HEK293 (cell line): ENCODE data around the gene UBXN11.

Experiments
- CTCF ChIA-PET: fragments of 350-600 bp; formaldehyde crosslinking; extraction: SDS; loops from one replicate; lab custom pipeline; 2021; ENCODE audit warnings: antibody characterized with exemption; lab: Yijun Ruan, JAX
- POLR2A ChIA-PET: fragments of 300-600 bp; formaldehyde crosslinking; extraction: SDS; loops from one replicate; lab custom pipeline; 2020; ENCODE audit warnings: antibody characterized with exemption, inconsistent platforms; lab: Yijun Ruan, JAX
- H3K27ac ChIP-seq: fragments of 200-500 bp; sonication (Bioruptor generic); 2 replicates; pipeline ENCODE4 v1.5.1; 2014; ENCODE audit warnings: low read depth, low read length, control low read depth, inconsistent platforms; ENCODE audit errors: extremely low read depth
- H3K36me3 ChIP-seq, 2 experiments: fragments of 200-500 bp in 1 of 2; sonication (Bioruptor generic) in 1 of 2; 1 replicate in 1 of 2; 2 replicates in 1 of 2; pipeline ENCODE4 v1.5.1; 2014 to 2017; ENCODE audit warnings: inconsistent platforms in 2 of 2, low read length in 2 of 2; ENCODE audit not compliant: control insufficient read depth in 2 of 2, insufficient read depth in 1 of 2
- H3K4me1 ChIP-seq: fragments of 200-500 bp; sonication (Bioruptor generic); 2 replicates; pipeline ENCODE4 v1.5.1; 2014; ENCODE audit warnings: mild to moderate bottlenecking, low read length, inconsistent platforms; ENCODE audit not compliant: control insufficient read depth, insufficient read depth
- H3K4me3 ChIP-seq: 2 replicates; pipeline ENCODE4 v1.5.1; 2011; ENCODE audit warnings: low read depth, mild to moderate bottlenecking, control low read depth, low read length, moderate library complexity
- H3K9me3 ChIP-seq: fragments of 200-500 bp; sonication (Bioruptor generic); 2 replicates; pipeline ENCODE4 v1.5.1; 2014; ENCODE audit warnings: low read depth, low read length, inconsistent platforms; ENCODE audit not compliant: control insufficient read depth, insufficient read depth
- EGR2 ChIP-seq: fragments of 450-650 bp; formaldehyde crosslinking; IDR thresholded peaks from 2 replicates; pipeline ENCODE4 v1.5.1; 2016; ENCODE audit warnings: low read depth, missing biosample characterization, missing genetic modification characterization
- KLF10 ChIP-seq: fragments of 450-650 bp; IDR thresholded peaks from 2 replicates; pipeline ENCODE4 v1.5.1; 2018; ENCODE audit warnings: missing biosample characterization, mild to moderate bottlenecking, missing genetic modification characterization
- KLF16 ChIP-seq: fragments of 450-650 bp; formaldehyde crosslinking; IDR thresholded peaks from 2 replicates; pipeline ENCODE4 v1.5.1; 2017; ENCODE audit warnings: missing biosample characterization, missing genetic modification characterization
- MEIS1 ChIP-seq: sonication (generic); formaldehyde crosslinking; IDR thresholded peaks from 2 replicates; pipeline ENCODE4 v1.8.1; 2022; ENCODE audit warnings: missing genetic modification reagents, mild to moderate bottlenecking, borderline replicate concordance
- PRDM4 ChIP-seq: fragments of 450-650 bp; formaldehyde crosslinking; IDR thresholded peaks from 2 replicates; pipeline ENCODE4 v1.5.1; 2017; ENCODE audit warnings: missing biosample characterization, missing genetic modification characterization
- ZBTB10 ChIP-seq: fragments of 450-650 bp; formaldehyde crosslinking; IDR thresholded peaks from 2 replicates; pipeline ENCODE4 v1.5.1; 2016; ENCODE audit warnings: missing biosample characterization, missing genetic modification characterization
- ZBTB21 ChIP-seq: fragments of 450-650 bp; formaldehyde crosslinking; IDR thresholded peaks from 2 replicates; pipeline ENCODE4 v1.5.1; 2017; ENCODE audit warnings: missing biosample characterization, missing genetic modification characterization
- ZIC2 ChIP-seq: fragments of 450-650 bp; formaldehyde crosslinking; IDR thresholded peaks from 2 replicates; pipeline ENCODE4 v1.5.1; 2016; ENCODE audit warnings: missing biosample characterization, missing genetic modification characterization
- ZNF37A ChIP-seq: fragments of 450-650 bp; IDR thresholded peaks from 2 replicates; pipeline ENCODE4 v1.5.1; 2018; ENCODE audit warnings: missing biosample characterization, missing genetic modification characterization
- ZNF416 ChIP-seq: fragments of 450-650 bp; formaldehyde crosslinking; IDR thresholded peaks from 2 replicates; pipeline ENCODE4 v1.5.1; 2016; ENCODE audit warnings: missing biosample characterization, missing genetic modification characterization
- ZNF518A ChIP-seq: fragments of 450-650 bp; formaldehyde crosslinking; conservative IDR thresholded peaks from 2 replicates; pipeline ENCODE4 v1.5.1; 2016; ENCODE audit warnings: low read depth, missing biosample characterization, missing genetic modification characterization
- ZNF548 ChIP-seq: fragments of 450-650 bp; formaldehyde crosslinking; IDR thresholded peaks from 2 replicates; pipeline ENCODE4 v1.5.1; 2016; ENCODE audit warnings: missing biosample characterization, missing genetic modification characterization
- ZNF580 ChIP-seq: fragments of 450-650 bp; formaldehyde crosslinking; IDR thresholded peaks from 2 replicates; pipeline ENCODE4 v1.5.1; 2016; ENCODE audit warnings: missing biosample characterization, missing genetic modification characterization
- ZNF645 ChIP-seq: fragments of 450-650 bp; formaldehyde crosslinking; IDR thresholded peaks from 2 replicates; pipeline ENCODE4; 2016; ENCODE audit warnings: missing biosample characterization, missing genetic modification characterization
- ZNF76 ChIP-seq: fragments of 450-650 bp; formaldehyde crosslinking; IDR thresholded peaks from 2 replicates; pipeline ENCODE4; 2016; ENCODE audit warnings: low read depth, missing biosample characterization, missing genetic modification characterization, borderline replicate concordance
- ZXDB ChIP-seq: fragments of 450-650 bp; formaldehyde crosslinking; IDR thresholded peaks from 2 replicates; pipeline ENCODE4 v1.5.1; 2016; ENCODE audit warnings: missing biosample characterization, missing genetic modification characterization

UBXN11 gene

GRCh38 chr1:26305667-26306289, 658 bp downstream of the UBXN11 start (continued):
- TF ChIP-seq ZNF518A (tag by site-specific recombination) (no peak), KLF16 (tag by site-specific recombination) (0 out of 2 replicates have a peak, but pooled peaks have one; percentile 39), ZNF76 (tag by site-specific recombination) (no peak), ZNF580 (tag by site-specific recombination) (no peak), PRDM4 (tag by site-specific recombination) (no peak), ZNF548 (tag by site-specific recombination) (no peak), ZNF645 (tag by site-specific recombination) (no peak), MEIS1 (no peak), KLF10 (tag by site-specific recombination) (no peak)

- H3K27ac ChIP-seq, result no peak overlapping the region
- CTCF ChIA-PET, result interaction anchor here (0.8 to 1.2 kb wide), 3 partner anchors 14 to 19 kb away, joined by 3 to 7 read pairs (median 4); no protein-coding TSS in a partner anchor
Measured at GRCh38 chr1:26302733-26303405, 3.6 kb downstream of the UBXN11 start.

More at GRCh38 chr1:26302733-26303405, 3.6 kb downstream of the UBXN11 start:
- POLR2A ChIA-PET, result no interaction called here
- Histone ChIP-seq H3K36me3 (peaks cover 0 to 4% of the 10 kb centered on the region in 2 experiments; a peak in 1 of 3 replicates), H3K9me3 (no peaks in the 10 kb centered on the region), H3K4me1 (no peaks in the 10 kb centered on the region), H3K4me3 (no peak overlapping the region)
- TF ChIP-seq ZBTB10 (tag by site-specific recombination) (no peak), ZNF37A (tag by site-specific recombination) (no peak), ZIC2 (tag by site-specific recombination) (peak; percentile 37; the same call in 1 of the 2 replicates), ZXDB (tag by site-specific recombination) (no peak), ZBTB21 (no peak), ZNF416 (no peak), EGR2 (peak; percentile 34; the same call in 1 of the 2 replicates)
